ENCODE measurements around the gene SHD. TPM values are rescaled to one million over a fixed set of nuclear protein-coding genes. Genes with fewer than 3 reads are reported as not detected.

SHD gene
- total and polyA plus RNA-seq, 7 donors, result 0.04 to 2.1 (median 0.52) TPM; not detected in 1

DNA sequence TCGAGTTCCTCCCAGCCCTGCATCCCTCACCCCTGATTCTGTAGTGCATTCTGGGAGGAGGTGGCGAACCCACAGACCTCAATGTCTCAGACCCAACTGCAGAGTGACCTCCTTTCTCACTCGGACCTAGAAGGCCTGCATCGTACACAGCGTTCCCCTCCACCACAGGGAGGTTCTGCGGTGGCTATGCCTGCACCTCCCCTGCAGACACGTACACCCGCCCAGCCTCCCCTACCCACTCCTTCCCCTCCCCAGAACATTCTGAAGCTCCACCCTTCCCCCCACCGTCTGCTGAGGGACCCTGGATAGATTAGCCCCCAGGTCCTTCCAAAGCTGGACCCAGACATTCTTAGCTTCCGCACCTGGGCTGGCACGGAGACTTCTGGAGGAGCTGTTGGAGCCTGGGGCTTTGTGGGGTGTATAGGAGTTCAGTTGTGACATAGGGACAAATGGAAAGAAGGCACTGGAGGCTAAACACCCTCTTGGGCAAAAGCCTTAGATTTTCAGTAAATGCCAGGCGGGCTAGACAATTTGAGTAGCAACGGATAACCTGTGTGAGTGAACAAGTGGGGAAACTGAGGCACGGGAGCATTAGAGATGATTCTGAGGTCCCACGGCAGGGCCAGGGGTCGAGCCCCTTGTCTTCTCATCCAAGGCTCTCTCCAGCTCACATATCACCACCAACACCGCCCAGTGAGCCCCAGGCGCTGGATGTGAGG, 24.9 kb downstream of the SHD start:
- ATAC-seq (no peak), DNase-seq (no peak)
- Histone ChIP-seq H3K27me3 (ENCODE audit: insufficient read depth in 3 of 3, low read length in 2 of 3) (peaks cover 0 to 38% (median 8%) of the 10 kb centered on the region in 3 donors), H3K4me3 (no peak overlapping the region), H3K27ac (no peak overlapping the region), H3K9me3 (no peaks in the 10 kb centered on the region), H3K36me3 (ENCODE audit: insufficient read depth in 1 of 2, low read depth in 1 of 2) (no peaks in the 10 kb centered on the region), H3K4me1 (no peaks in the 10 kb centered on the region)
- intact Hi-C loops (cut with DNase I), result no loop called here
- TF ChIP-seq, protein P1, sequence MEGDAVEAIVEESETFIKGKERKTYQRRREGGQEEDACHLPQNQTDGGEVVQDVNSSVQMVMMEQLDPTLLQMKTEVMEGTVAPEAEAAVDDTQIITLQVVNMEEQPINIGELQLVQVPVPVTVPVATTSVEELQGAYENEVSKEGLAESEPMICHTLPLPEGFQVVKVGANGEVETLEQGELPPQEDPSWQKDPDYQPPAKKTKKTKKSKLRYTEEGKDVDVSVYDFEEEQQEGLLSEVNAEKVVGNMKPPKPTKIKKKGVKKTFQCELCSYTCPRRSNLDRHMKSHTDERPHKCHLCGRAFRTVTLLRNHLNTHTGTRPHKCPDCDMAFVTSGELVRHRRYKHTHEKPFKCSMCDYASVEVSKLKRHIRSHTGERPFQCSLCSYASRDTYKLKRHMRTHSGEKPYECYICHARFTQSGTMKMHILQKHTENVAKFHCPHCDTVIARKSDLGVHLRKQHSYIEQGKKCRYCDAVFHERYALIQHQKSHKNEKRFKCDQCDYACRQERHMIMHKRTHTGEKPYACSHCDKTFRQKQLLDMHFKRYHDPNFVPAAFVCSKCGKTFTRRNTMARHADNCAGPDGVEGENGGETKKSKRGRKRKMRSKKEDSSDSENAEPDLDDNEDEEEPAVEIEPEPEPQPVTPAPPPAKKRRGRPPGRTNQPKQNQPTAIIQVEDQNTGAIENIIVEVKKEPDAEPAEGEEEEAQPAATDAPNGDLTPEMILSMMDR (IDR thresholded peaks at IDR 0.05), result no peak
- WGBS, 3 donors, result 49 to 55% (median 54%) methylated on average over 16 to 18 of the region's 18 CpGs

DNA sequence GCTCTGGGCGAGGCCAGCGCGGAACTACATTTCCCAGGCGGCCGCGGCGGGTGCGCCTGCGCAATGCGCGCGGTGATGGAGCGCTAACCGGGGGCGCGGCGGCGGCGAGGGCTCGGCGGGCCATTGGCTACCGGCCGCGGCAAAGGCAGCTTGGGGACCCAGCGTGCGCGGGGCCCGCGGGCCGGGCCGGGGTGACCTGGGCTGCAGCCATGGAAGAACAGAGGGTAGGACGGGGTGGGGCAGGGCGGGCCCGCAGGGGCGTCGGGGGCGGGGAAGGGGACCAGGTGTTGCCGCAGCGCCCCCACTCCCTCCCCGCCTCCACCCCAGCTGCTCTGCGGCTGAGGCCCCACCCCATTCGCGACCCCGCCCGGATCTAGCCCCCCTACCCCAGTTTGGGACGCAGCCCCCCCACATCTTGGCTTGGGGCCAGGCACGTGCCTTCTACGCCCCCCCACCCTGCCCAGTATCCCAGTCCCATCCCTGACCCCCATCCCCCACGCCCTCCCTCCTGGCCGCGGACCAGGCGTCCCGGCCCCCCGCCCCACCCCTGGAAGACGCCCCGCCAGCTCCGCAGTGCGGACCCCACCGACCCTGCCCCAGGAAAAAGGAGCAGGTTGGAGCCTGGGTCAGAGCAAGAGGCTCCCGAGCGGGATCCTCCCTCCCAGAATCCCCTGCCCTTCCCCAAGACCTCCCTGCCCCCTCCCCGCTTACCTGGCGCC, 25.6 kb downstream of the SHD start, which contains the start of gene FSD1:
Gene FSD1 (plus strand): TSS at position 61 of the 719 bp plus-strand sequence. CDS start 149 bp downstream, at position 210.
- no peaks in the 10 kb centered on the region for H3K36me3 ChIP-seq (ENCODE audit: insufficient read depth in 1 of 2, low read depth in 1 of 2)
- no peak within 1 kb of the TSS for H3K4me3 ChIP-seq
- intact Hi-C loops (cut with DNase I), result no loop called here
- H3K4me1 ChIP-seq, result no peaks in the 10 kb centered on the region
- ATAC-seq (no peak), DNase-seq (no peak)
- no peak within 1 kb of the TSS for H3K27ac ChIP-seq
- H3K27me3 ChIP-seq (ENCODE audit: insufficient read depth in 3 of 3, low read length in 2 of 3), result peaks cover 0 to 38% (median 8%) of the 10 kb centered on the region in 3 donors
- TF ChIP-seq, protein P1 (IDR thresholded peaks at IDR 0.05), result no peak
- 3 to 6% (median 4%) methylated on average over 30 to 63 of the region's 63 CpGs for WGBS, 3 donors
- no peaks in the 10 kb centered on the region for H3K9me3 ChIP-seq

DNA sequence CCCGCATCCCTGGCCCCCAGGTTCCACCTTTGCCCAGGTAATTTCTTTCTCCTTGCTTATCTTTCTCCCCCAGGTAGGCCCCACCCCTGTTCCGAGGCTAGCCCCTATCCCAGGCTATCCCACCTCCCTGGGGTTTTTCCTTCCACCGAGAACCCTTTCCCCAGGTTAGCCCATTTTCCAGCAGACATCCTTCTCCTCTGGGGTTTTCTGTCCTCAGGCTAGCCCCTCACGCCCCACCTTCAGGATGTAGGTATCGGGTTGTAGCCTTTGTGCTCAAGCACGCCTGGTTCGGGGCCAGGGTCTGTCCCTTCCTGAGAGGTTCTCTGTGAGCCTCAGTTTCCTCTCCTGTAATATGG, 26.2 kb downstream of the SHD start:
- no peaks in the 10 kb centered on the region for H3K36me3 ChIP-seq (ENCODE audit: insufficient read depth in 1 of 2, low read depth in 1 of 2)
- no peaks in the 10 kb centered on the region for H3K9me3 ChIP-seq
- WGBS, 3 donors, result 67 to 69% (median 68%) methylated on average over 7 of the region's 7 CpGs
- DNase-seq (no peak), ATAC-seq (no peak)
- TF ChIP-seq, protein P1 (IDR thresholded peaks at IDR 0.05), result no peak
- no peak overlapping the region for H3K27ac ChIP-seq
- intact Hi-C loops (cut with DNase I), result no loop called here
- H3K4me3 ChIP-seq, result no peak overlapping the region
- no peaks in the 10 kb centered on the region for H3K4me1 ChIP-seq
- H3K27me3 ChIP-seq (ENCODE audit: insufficient read depth in 3 of 3, low read length in 2 of 3), result peaks cover 0 to 41% (median 8%) of the 10 kb centered on the region in 3 donors

DNA sequence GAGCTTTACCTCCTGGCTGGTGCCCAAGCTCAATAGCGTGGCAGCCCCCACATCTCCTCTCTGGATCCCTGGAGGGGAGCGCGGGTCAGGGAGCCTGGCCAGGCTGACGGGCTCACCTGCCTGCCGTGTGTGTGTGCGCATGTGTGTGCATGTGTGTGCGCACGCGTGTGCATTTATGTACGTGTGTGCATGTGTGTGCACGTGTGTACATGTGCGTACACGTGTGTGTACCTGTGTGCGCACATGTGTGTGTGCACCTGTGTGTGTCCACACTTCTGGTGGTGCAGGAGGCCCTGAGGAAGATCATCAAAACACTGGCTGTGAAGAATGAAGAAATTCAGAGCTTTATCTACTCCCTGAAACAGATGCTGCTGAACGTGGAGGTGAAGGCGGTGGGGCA, 26.6 kb downstream of the SHD start:
- no peaks in the 10 kb centered on the region for H3K36me3 ChIP-seq (ENCODE audit: insufficient read depth in 1 of 2, low read depth in 1 of 2)
- TF ChIP-seq, protein P1 (IDR thresholded peaks at IDR 0.05), result no peak
- 75 to 85% (median 80%) methylated on average over 16 of the region's 16 CpGs for WGBS, 3 donors
- intact Hi-C loops (cut with DNase I), result no loop called here
- no peak overlapping the region for H3K4me3 ChIP-seq
- DNase-seq (no peak), ATAC-seq (no peak)
- no peak overlapping the region for H3K27ac ChIP-seq
- peaks cover 0 to 44% (median 8%) of the 10 kb centered on the region in 3 donors for H3K27me3 ChIP-seq (ENCODE audit: insufficient read depth in 3 of 3, low read length in 2 of 3)
- no peaks in the 10 kb centered on the region for H3K4me1 ChIP-seq
- H3K9me3 ChIP-seq, result no peaks in the 10 kb centered on the region

Data from psoas muscle (tissue), 8 donors.